Left lung (tissue), 10 donors: ENCODE data around the gene DMRTB1. TPM values are rescaled to one million over a fixed set of nuclear protein-coding genes. Genes with fewer than 3 reads are reported as not detected.

Experiments used
- ATAC-seq: fragments of 200-7000 bp; cut with Tn5 transposase; one replicate; pipeline ENCODE4 v1.9.1; 2020; ENCODE audit warnings: moderate library complexity
- DNase-seq, 4 donors: peaks; one replicate each; pipeline ENCODE4 v3.0.0-alpha.2; 2013 to 2020
- H3K27ac ChIP-seq, 2 donors: fragments of 200-600 bp; sonication (generic) in 1 of 2; one replicate each; pipeline versions ENCODE4 v1.5.0 to v1.8.0; 2020 to 2021
- H3K27me3 ChIP-seq, 2 donors: fragments of 200-600 bp; sonication (generic) in 1 of 2; one replicate each; pipeline versions ENCODE4 v1.5.0 to v1.8.0; 2020 to 2021
- H3K36me3 ChIP-seq, 2 donors: fragments of 200-600 bp; sonication (generic) in 1 of 2; one replicate each; pipeline versions ENCODE4 v1.5.0 to v1.8.0; 2020 to 2021
- H3K4me1 ChIP-seq, 2 donors: fragments of 200-600 bp; one replicate each; pipeline ENCODE4 v1.8.0; 2021
- H3K4me3 ChIP-seq, 2 donors: fragments of 200-600 bp; sonication (generic) in 1 of 2; one replicate each; pipeline versions ENCODE4 v1.5.0 to v1.8.0; 2020 to 2021; ENCODE audit warnings: mild to moderate bottlenecking in 1 of 2
- H3K9me3 ChIP-seq, 2 donors: fragments of 200-600 bp; sonication (generic) in 1 of 2; one replicate each; pipeline versions ENCODE4 v1.5.0 to v1.8.0; 2020 to 2021
- intact Hi-C, 2 donors: fragments of 100-400 bp; cut with DNase I; formaldehyde crosslinking; loops; one replicate each; pipeline versions ENCODE4 v1.11.2 to v1.14.2; 2022
- polyA plus RNA-seq, 6 donors: library from polyadenylated mRNA; unstranded; fragments of 120-200 nt; gene quantifications; one replicate each; pipeline ENCODE4 v1.2.1, GENCODE V29; 2013; ENCODE audit not compliant: insufficient read length in 6 of 6
- total RNA-seq, 2 donors: library from RNA; stranded (reverse); fragmentation: NEBNext Ultra II Directional; extraction: Animal tissue kit (Norgen Biotek cat#: 25700); gene quantifications; one replicate each; pipeline ENCODE4 v1.2.1, GENCODE V29; 2021
- TF ChIP-seq, protein P1 (sequence below), 2 donors: fragments of 200-600 bp; sonication (generic) in 1 of 2; IDR thresholded peaks; one replicate each; pipeline versions ENCODE4 v1.5.0 to v1.8.0; 2021; ENCODE audit warnings: antibody characterized with exemption in 2 of 2
- donor health status: DM: no; HTN: yes; CAD: no.
- donor health status: DM: no; HTN: no; CAD: no.

Gene DMRTB1
- total and polyA plus RNA-seq, 8 donors = not detected

DNA sequence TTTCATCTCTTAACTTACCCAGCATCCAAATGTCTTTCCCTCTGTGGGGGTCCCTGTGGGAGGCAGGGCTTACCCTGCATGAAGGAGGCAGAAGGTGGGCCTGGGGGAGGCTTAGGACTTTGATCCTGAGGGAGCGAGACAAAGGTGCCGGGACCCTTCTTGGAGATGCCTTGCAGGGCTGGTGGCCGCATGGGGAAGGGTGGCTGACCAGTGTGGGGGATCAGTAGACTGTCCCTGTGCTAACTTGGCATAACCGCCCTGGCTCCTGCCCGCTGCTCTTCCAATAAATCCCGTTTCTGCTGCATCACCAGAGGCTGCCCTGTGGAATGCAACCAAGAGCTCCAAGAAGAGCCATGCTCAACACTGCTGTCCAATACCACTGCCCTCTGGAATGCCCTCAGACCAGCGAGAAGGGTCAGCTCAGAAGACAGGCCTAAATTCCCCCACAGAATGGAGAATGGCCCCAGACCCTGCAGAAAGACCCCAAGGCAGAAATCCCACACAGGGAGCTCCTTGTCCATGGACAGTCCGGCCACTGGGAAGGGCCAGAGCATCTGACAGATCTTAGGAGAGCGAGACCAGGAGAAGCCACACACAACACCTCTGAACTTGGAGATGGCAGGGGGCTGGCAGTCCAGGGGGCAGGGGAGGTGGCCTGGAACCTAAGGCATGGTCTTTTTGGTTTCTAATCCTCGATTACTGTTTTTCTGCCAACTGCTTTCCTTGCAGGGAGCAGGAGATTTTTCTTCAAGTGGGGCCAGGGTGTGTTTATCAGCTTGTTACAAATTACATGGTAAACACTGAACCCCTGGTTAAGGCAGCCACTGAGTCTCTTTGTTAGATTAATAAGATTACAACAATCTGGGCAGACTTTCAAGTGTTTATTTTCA, 46.7 kb upstream of the DMRTB1 start:
- Histone ChIP-seq H3K4me3 (no peak overlapping the region), H3K9me3 (no peaks in the 10 kb centered on the region), H3K27ac (peak overlapping the region in 1 of 2 donors; percentile 35), H3K36me3 (no peaks in the 10 kb centered on the region), H3K4me1 (no peaks in the 10 kb centered on the region), H3K27me3 (peaks cover 0 to 30% of the 10 kb centered on the region in 2 donors)
- intact Hi-C loops = no loop called here
- TF ChIP-seq, protein P1, sequence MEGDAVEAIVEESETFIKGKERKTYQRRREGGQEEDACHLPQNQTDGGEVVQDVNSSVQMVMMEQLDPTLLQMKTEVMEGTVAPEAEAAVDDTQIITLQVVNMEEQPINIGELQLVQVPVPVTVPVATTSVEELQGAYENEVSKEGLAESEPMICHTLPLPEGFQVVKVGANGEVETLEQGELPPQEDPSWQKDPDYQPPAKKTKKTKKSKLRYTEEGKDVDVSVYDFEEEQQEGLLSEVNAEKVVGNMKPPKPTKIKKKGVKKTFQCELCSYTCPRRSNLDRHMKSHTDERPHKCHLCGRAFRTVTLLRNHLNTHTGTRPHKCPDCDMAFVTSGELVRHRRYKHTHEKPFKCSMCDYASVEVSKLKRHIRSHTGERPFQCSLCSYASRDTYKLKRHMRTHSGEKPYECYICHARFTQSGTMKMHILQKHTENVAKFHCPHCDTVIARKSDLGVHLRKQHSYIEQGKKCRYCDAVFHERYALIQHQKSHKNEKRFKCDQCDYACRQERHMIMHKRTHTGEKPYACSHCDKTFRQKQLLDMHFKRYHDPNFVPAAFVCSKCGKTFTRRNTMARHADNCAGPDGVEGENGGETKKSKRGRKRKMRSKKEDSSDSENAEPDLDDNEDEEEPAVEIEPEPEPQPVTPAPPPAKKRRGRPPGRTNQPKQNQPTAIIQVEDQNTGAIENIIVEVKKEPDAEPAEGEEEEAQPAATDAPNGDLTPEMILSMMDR (IDR thresholded peaks at IDR 0.05) = no peak
- DNase-seq = no peak
- ATAC-seq = no peak

DNA sequence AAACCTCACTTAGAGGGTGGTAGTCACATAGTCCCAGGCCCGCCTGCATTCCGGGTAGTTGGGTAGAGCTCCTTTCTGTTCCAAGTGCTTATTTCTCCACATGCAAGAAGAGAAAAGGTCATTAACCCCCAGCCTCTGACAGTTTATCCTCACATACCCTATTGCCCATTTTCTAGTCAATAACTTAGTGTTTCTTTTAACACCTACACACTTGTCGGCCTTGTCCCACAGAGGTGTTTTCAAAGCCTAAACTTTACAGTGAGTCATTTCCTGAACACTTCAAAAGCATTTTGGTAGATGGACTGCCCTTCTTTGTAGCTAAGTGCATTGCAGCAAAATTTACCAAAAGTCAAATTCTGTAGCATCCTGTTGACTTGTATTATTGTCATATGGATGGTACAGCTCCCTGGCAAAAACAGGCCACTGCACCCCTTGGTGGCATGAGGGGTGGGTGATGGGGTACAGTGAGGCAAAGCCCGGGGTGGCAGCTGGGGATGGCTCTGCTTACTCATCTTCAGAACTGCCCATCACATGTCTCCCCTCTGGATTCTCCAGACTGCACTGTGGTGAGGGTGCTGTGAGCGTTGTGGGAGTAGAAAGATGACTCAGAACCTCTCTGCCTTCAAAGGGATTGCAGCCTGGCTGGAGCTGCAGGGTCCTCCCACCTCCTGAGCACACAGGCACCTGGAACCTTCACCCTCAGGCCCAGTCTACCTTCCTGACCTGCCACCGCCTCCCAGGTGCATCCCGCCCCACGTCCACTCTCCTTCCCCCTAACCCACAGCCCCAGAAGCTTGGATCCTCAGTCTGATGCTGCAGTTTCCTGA, 45.8 kb upstream of the DMRTB1 start:
- peak overlapping the region in 1 of 2 donors; percentile 35 for H3K27ac ChIP-seq
- intact Hi-C loops = no loop called here
- ATAC-seq = peak; percentile 77

DNA sequence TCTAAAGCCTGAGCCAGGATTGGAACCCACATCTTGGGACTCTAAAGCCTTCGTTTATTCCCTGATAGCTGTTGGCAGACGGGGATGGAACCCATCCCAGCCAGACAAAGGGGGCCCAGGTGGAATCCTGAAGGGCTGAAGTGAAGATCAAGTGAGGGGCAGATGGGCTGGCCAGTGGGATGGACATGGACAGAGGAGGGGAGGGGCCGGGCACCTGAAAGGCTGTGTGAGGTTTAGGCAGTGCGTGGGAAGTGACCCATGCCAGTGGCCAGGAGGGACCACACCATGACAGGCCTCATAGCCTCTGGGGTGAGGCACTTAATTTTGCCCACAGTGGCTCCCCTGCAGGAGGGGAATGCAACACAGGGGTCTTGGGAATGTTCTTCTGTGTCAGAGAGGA, 44.6 kb upstream of the DMRTB1 start:
- peaks cover 0 to 27% of the 10 kb centered on the region in 2 donors for H3K27me3 ChIP-seq
- no peaks in the 10 kb centered on the region for H3K36me3 ChIP-seq
- H3K27ac ChIP-seq = no peak overlapping the region
- intact Hi-C loops = no loop called here
- no peak overlapping the region for H3K4me3 ChIP-seq
- DNase-seq = no peak
- H3K9me3 ChIP-seq = no peaks in the 10 kb centered on the region
- ATAC-seq = no peak
- TF ChIP-seq, protein P1 (IDR thresholded peaks at IDR 0.05) = no peak
- no peaks in the 10 kb centered on the region for H3K4me1 ChIP-seq

More for the DNA sequence above, 45.8 kb upstream of the DMRTB1 start:
- H3K9me3 ChIP-seq = no peaks in the 10 kb centered on the region
- H3K4me3 ChIP-seq = no peak overlapping the region
- TF ChIP-seq, protein P1 (IDR thresholded peaks at IDR 0.05) = no peak
- peaks cover 0 to 30% of the 10 kb centered on the region in 2 donors for H3K27me3 ChIP-seq
- H3K4me1 ChIP-seq = no peaks in the 10 kb centered on the region
- peak in 1 of 4 donors; percentile 16 for DNase-seq
- no peaks in the 10 kb centered on the region for H3K36me3 ChIP-seq

DNA sequence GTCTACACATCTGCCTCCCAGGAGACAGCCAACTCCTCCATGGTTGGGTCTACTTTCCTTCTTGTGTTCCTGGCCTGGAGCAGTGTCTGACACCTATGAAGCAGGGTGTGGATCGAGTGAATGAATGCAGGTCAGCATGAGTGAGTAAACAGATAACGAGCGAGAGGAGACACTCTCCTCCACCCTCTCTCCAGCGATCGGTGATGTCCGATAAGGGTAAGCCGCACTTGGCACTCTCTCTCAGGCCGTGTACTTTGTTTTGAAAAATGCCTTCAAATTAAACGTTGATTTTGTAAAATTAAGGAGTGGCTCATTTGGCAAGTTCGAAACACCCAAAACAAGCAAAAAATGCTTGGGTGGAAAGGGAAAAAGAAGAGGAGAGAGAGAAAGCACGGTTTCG, 43.8 kb upstream of the DMRTB1 start:
- TF ChIP-seq, protein P1 (IDR thresholded peaks at IDR 0.05) = no peak
- Histone ChIP-seq H3K36me3 (no peaks in the 10 kb centered on the region), H3K4me1 (no peaks in the 10 kb centered on the region), H3K4me3 (no peak overlapping the region), H3K27me3 (peaks cover 0 to 28% of the 10 kb centered on the region in 2 donors), H3K27ac (no peak overlapping the region), H3K9me3 (no peaks in the 10 kb centered on the region)
- intact Hi-C loops = no loop called here
- DNase-seq (no peak), ATAC-seq (no peak)
